Activated CD8-positive, alpha-beta memory T cell treated with anti-CD3 and anti-CD28 coated beads, Interleukin-2, amount 50 U/mL, for 24 hours (primary cell): ENCODE data around the gene DOCK1.
"Not testable (repeated sequence)": the region's sequence is repeated elsewhere in the genome, so short reads cannot be mapped to it uniquely, and the experiment has no call there.

Experiments used
- DNase-seq: peaks from one replicate; pipeline ENCODE4 v3.0.0-alpha.2; 2020; ENCODE audit errors: extremely low read depth

The DOCK1 gene

GRCh38 chr10:126926568-126926967, 21.3 kb downstream of the DOCK1 start:
- DNase-seq: no peak

- DNase-seq: no peak
Observed at GRCh38 chr10:126927799-126928198, 22.6 kb downstream of the DOCK1 start.

GRCh38 chr10:126928274-126928673, 23.0 kb downstream of the DOCK1 start:
- no peak for DNase-seq

GRCh38 chr10:126929391-126929790, 24.2 kb downstream of the DOCK1 start:
- DNase-seq: no peak

GRCh38 chr10:126930131-126930882, 25.1 kb downstream of the DOCK1 start:
- no peak for DNase-seq

- DNase-seq: no peak
Observed at GRCh38 chr10:126930883-126931503, 25.8 kb downstream of the DOCK1 start.

GRCh38 chr10:126931544-126931943, 26.3 kb downstream of the DOCK1 start:
- no peak for DNase-seq

- DNase-seq: no peak
Observed at GRCh38 chr10:126932516-126932915, 27.3 kb downstream of the DOCK1 start.

- no peak for DNase-seq
Observed at GRCh38 chr10:126933116-126933515, 27.9 kb downstream of the DOCK1 start.

GRCh38 chr10:126935263-126935946, 30.2 kb downstream of the DOCK1 start:
- no peak for DNase-seq

- DNase-seq: no peak
Observed at GRCh38 chr10:126937026-126937425, 31.8 kb downstream of the DOCK1 start.

GRCh38 chr10:126938121-126938520, 32.9 kb downstream of the DOCK1 start:
- DNase-seq: not testable (repeated sequence)

- no peak for DNase-seq
Observed at GRCh38 chr10:126939706-126940105, 34.5 kb downstream of the DOCK1 start.

GRCh38 chr10:126940670-126941310, 35.6 kb downstream of the DOCK1 start:
- DNase-seq: no peak

- DNase-seq: no peak
Observed at GRCh38 chr10:126944191-126944590, 39.0 kb downstream of the DOCK1 start.

GRCh38 chr10:126945351-126946030, 40.3 kb downstream of the DOCK1 start:
- no peak for DNase-seq

- no peak for DNase-seq
Observed at GRCh38 chr10:126946746-126947145, 41.5 kb downstream of the DOCK1 start.

GRCh38 chr10:126948355-126949160, 43.3 kb downstream of the DOCK1 start:
- no peak for DNase-seq

GRCh38 chr10:126949161-126949503, 43.9 kb downstream of the DOCK1 start:
- no peak for DNase-seq

GRCh38 chr10:126950401-126951105, 45.3 kb downstream of the DOCK1 start:
- DNase-seq: no peak
